Calu3 (cell line): Measurements from ENCODE around the gene C14orf93. TPM values are rescaled to one million over a fixed set of nuclear protein-coding genes. Genes with fewer than 3 reads are reported as not detected.

ENCODE experiments used
- BruUV-seq: library from RNA; stranded (reverse); fragments of 400-500 nt; replicated peaks from 2 replicates; lab custom pipeline; 2021; lab: Mats Ljungman, UMichigan
- CTCF ChIA-PET: fragments of 300-600 bp; sonication (Branson Sonifier 250); formaldehyde crosslinking; loops from one replicate; lab custom pipeline; 2022; ENCODE audit warnings: antibody characterized with exemption; lab: Charles Lee
- DNase-seq: peaks from one replicate; pipeline ENCODE4 v3.0.0; 2022
- H3K27ac Mint-ChIP-seq: one replicate; pipeline ENCODE4 v1.8.0; 2022; ENCODE audit warnings: mixed read lengths; ENCODE audit not compliant: unreplicated experiment
- H3K27me3 Mint-ChIP-seq: one replicate; pipeline ENCODE4 v1.8.0; 2022; ENCODE audit warnings: mixed read lengths; ENCODE audit not compliant: unreplicated experiment
- H3K36me3 Mint-ChIP-seq: one replicate; pipeline ENCODE4 v1.8.0; 2022; ENCODE audit warnings: mild to moderate bottlenecking, moderate library complexity, mixed read lengths; ENCODE audit not compliant: insufficient read depth, unreplicated experiment
- H3K4me1 Mint-ChIP-seq: one replicate; pipeline ENCODE4 v1.8.0; 2022; ENCODE audit warnings: mild to moderate bottlenecking, low read depth, mixed read lengths; ENCODE audit not compliant: unreplicated experiment
- H3K4me3 Mint-ChIP-seq: one replicate; pipeline ENCODE4 v1.8.0; 2022; ENCODE audit warnings: mild to moderate bottlenecking, low read depth, moderate library complexity, mixed read lengths; ENCODE audit not compliant: unreplicated experiment
- H3K9me3 Mint-ChIP-seq: one replicate; pipeline ENCODE4 v1.8.0; 2022; ENCODE audit warnings: low read depth, mixed read lengths; ENCODE audit not compliant: unreplicated experiment
- CTCF ChIP-seq: fragments of 200-600 bp; IDR thresholded peaks from one replicate; pipeline ENCODE4 v1.8.0; 2022; ENCODE audit warnings: antibody characterized with exemption; ENCODE audit not compliant: unreplicated experiment
- intact Hi-C: fragments of 100-400 bp; cut with micrococcal nuclease; formaldehyde crosslinking; loops from one replicate; pipeline ENCODE4 v1.10.0; 2022; ENCODE audit not compliant: unreplicated experiment
- total RNA-seq: library from RNA; stranded (reverse); gene quantifications from 2 replicates; pipeline ENCODE4 v1.2.3, GENCODE V29; 2022

Gene C14orf93
- total RNA-seq, 1 experiment from 2014 or later = 9.6 TPM

DNA sequence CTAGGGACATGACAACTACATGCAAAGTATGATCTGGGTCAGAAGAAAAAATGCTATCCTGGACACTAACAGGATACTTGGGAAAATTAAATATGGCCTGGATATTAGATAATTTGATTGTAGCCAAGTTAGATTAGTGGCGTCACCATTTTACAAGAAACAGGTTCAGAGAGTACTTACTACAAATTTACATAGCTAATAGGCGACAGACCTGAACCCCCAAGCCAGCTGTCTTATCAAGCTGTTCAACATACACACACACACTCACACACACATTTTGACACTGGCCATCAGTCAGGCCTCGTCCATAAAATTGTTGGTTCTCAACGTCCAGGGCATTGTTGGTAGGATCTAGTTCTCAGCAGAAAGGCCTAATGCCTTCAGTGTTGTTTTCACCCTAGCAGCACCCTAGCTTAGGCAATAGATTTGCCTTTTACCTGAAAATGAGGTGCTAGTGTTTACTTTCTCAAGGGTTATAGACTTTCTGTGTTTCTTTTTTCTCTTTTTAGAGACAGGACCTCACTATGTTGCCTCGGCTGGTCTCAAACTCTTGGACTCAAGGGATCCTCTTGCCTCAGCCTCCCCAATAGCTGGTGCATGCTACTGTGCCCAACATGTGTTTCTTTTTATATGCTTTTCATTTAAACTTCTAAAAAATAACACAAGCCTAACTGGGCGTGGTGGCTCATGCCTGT lies 3.3 kb upstream of the C14orf93 start:
- Mint-ChIP-seq H3K9me3 (no peaks in the 10 kb centered on the region), H3K4me1 (peaks cover 8% of the 10 kb centered on the region), H3K27ac (no peak overlapping the region), H3K36me3 (peaks cover 16% of the 10 kb centered on the region), H3K4me3 (no peak overlapping the region), H3K27me3 (no peaks in the 10 kb centered on the region)
- DNase-seq = no peak
- BruUV-seq = no TSS peak
- TF ChIP-seq CTCF = no peak
- intact Hi-C loops = no loop called here
- CTCF ChIA-PET = no interaction called here

DNA sequence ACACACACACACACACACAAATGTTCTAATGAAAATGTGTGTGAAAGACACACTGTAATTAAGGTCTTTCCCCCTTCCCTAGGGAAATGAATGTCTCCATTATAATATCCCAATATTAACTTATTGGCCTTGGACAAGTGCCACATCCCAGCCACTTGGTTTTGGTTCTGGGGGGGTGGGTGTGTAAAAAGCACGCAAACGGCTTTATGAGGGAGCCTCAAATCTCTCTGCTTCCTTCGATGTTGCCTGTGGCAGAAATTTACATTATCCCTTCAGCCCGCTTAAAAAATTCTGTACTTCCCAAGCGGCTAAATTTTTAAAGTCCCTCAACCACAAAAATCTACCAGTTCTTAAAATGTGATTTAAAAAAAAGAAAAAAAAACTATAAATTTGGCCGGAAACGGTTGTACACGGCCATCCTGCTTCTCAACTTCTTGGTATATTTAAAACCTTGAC lies 432 bp downstream of the C14orf93 start:
- Mint-ChIP-seq H3K36me3 (peaks cover 29% of the 10 kb centered on the region), H3K27me3 (no peaks in the 10 kb centered on the region), H3K27ac (peak overlapping the region; percentile 94), H3K4me3 (peak overlapping the region; percentile 79), H3K4me1 (peaks cover 18% of the 10 kb centered on the region), H3K9me3 (no peaks in the 10 kb centered on the region)
- CTCF ChIA-PET = no interaction called here
- TF ChIP-seq CTCF = no peak
- intact Hi-C loops = no loop called here
- DNase-seq = peak; percentile 2
- BruUV-seq = TSS peak; percentile 92

- Mint-ChIP-seq H3K9me3 (no peaks in the 10 kb centered on the region), H3K36me3 (peaks cover 29% of the 10 kb centered on the region), H3K27ac (no peak overlapping the region), H3K27me3 (no peaks in the 10 kb centered on the region), H3K4me3 (peak overlapping the region; percentile 79), H3K4me1 (peaks cover 18% of the 10 kb centered on the region)
- intact Hi-C loops = no loop called here
- no TSS peak for BruUV-seq
- no peak for TF ChIP-seq CTCF
- DNase-seq = no peak
- CTCF ChIA-PET = no interaction called here
Measured at GRCh38 chr14:23008831-23009230, 1.1 kb downstream of the C14orf93 start.

DNA sequence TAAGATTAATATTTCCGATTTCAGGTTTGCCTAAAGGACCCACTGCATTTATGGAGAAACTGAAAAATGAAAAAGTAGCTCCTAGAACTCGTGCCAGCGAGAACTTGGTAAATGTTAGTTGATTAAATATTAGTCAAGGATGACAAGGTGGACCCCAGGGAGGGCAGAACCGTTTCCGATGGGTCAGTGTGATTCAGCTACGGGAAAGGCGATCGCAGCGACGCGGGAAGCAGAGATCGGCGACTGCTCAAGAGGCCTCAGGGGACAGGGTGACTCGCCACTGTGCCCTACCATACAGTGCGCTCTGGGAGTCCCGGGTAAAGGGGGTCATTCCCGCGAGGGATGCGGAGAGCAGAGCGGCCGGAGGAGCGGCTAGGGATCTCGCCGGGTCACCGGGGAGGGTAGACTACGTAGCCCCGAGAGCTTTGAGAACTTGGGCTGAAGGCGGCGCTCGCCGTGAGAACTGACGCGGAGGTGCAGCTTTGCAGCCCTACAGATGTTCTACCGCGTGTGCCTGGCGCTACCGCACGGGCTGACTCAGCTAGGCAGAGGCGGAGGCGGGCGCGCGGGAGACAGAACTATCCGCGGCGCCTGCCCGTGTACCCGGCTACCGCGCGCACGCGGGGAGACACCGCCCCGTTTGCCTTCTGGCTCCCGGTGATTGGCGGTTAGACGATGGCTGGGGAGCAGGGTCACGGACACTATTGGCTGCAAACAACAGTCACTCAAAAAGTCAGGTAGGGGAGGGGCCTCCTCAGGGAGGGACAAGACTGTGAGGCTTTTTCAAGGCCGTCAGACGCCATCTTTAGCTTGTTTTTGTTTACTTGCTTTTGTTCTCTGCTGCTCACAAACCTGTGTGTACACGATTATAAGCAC lies 3.2 kb downstream of the C14orf93 start:
- CTCF ChIA-PET = interaction anchor here (0.6 to 2.1 kb wide), 14 partner anchors 9 to 294 kb away, joined by 3 to 28 read pairs (median 5); partner anchors contain the start of genes AJUBA, CDH24, HAUS4 and PRMT5
- BruUV-seq = no TSS peak

More for the DNA sequence above, 3.2 kb downstream of the C14orf93 start:
- peaks cover 18% of the 10 kb centered on the region for H3K4me1 Mint-ChIP-seq
- TF ChIP-seq CTCF = no peak
- DNase-seq = peak; percentile 96
- no peaks in the 10 kb centered on the region for H3K9me3 Mint-ChIP-seq
- H3K27me3 Mint-ChIP-seq = no peaks in the 10 kb centered on the region
- H3K36me3 Mint-ChIP-seq = peaks cover 29% of the 10 kb centered on the region
- intact Hi-C loops = no loop called here
- peak overlapping the region; percentile 96 for H3K27ac Mint-ChIP-seq
- peak overlapping the region; percentile 95 for H3K4me3 Mint-ChIP-seq
